ENCODE measurements around the gene TRAPPC4.
"Not testable (repeated sequence)": the region's sequence is repeated elsewhere in the genome, so short reads cannot be mapped to it uniquely, and the experiment has no call there.

Gene TRAPPC4

DNA sequence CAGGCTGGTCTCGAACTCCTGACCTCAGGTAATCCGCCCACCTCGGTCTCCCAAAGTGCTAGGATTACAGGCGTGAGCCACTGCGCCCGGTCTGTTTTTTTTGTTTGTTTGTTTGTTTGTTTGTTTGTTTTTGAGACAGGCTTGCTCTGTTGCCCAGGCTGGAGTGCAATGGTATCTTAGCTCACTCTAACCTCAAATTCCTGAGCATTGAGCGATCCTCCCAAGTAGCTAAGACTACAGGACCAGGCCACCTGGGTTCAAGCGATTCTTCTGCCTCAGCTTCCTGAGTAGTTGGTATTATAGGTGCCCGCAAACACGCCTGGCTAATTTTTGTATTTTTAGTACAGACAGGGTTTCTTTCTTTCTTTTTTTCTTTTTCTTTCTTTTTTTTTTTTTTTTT, 14.9 kb downstream of the TRAPPC4 start:
- not testable (repeated sequence) for H3K27ac ChIP-seq (ENCODE audit: low read length); H3K9me3 ChIP-seq (ENCODE audit: control insufficient read depth, insufficient read depth, low read length); DNase-seq (ENCODE audit: low read depth, low spot score); H3K4me3 ChIP-seq (ENCODE audit: low read length); H3K4me1 ChIP-seq (ENCODE audit: control insufficient read depth, insufficient read depth, low read length); H3K36me3 ChIP-seq (ENCODE audit: control insufficient read depth, insufficient read depth, low read length); H3K27me3 ChIP-seq (ENCODE audit: control insufficient read depth, insufficient read depth, low read length)
- WGBS (ENCODE audit: insufficient coverage, insufficient read length) = no CpG with 5 or more reads among the region's 10 CpGs

DNA sequence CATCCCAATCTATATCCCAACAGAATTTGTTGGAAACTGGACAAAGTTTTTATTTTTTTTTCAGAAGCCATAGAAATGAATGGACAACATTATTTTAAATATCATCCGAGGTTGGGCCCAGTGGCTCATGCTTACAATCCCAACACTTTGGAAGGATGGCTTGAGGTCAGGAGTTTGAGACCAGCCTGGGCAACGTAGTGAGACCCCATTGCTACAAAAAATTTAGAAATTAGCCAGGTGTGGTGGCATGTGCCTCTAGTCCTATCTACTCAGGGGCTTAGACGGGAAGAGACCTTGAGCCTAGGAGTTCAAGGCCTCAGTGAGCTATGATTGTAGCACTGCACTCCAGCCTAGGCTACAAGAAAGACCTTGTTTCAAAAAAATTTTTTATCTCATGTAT, 16.2 kb downstream of the TRAPPC4 start:
- Histone ChIP-seq H3K4me1 (ENCODE audit: control insufficient read depth, insufficient read depth, low read length) (no peaks in the 10 kb centered on the region), H3K27ac (ENCODE audit: low read length) (no peak overlapping the region), H3K4me3 (ENCODE audit: low read length) (no peak overlapping the region), H3K27me3 (ENCODE audit: control insufficient read depth, insufficient read depth, low read length) (no peaks in the 10 kb centered on the region), H3K36me3 (ENCODE audit: control insufficient read depth, insufficient read depth, low read length) (no peaks in the 10 kb centered on the region), H3K9me3 (ENCODE audit: control insufficient read depth, insufficient read depth, low read length) (no peaks in the 10 kb centered on the region)
- no CpG with 5 or more reads among the region's 3 CpGs for WGBS (ENCODE audit: insufficient coverage, insufficient read length)
- DNase-seq (ENCODE audit: low read depth, low spot score) = no peak

DNA sequence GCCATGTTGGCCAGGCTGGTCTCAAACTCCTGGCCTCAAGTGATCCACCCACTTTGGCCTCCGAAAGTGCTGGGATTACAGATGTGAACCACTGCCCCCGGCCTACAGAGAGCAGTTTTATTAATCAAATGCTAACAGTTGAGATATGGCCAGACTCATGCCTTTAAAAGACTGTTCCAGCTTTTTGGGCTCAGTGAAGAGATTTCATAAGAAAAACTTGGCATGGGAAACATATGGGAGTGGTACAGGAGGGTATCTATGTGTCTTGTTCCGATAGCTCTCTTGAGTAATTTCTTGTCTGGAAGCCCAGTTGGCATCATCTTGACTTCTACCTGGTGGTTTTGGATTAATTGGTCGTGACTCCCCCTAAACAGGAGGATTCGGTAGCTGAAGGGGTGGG, 20.3 kb downstream of the TRAPPC4 start:
- Histone ChIP-seq H3K36me3 (ENCODE audit: control insufficient read depth, insufficient read depth, low read length) (no peaks in the 10 kb centered on the region), H3K27me3 (ENCODE audit: control insufficient read depth, insufficient read depth, low read length) (no peaks in the 10 kb centered on the region), H3K4me3 (ENCODE audit: low read length) (no peak overlapping the region), H3K27ac (ENCODE audit: low read length) (no peak overlapping the region), H3K4me1 (ENCODE audit: control insufficient read depth, insufficient read depth, low read length) (no peaks in the 10 kb centered on the region), H3K9me3 (ENCODE audit: control insufficient read depth, insufficient read depth, low read length) (no peaks in the 10 kb centered on the region)
- no CpG with 5 or more reads among the region's 5 CpGs for WGBS (ENCODE audit: insufficient coverage, insufficient read length)
- no peak for DNase-seq (ENCODE audit: low read depth, low spot score)

DNA sequence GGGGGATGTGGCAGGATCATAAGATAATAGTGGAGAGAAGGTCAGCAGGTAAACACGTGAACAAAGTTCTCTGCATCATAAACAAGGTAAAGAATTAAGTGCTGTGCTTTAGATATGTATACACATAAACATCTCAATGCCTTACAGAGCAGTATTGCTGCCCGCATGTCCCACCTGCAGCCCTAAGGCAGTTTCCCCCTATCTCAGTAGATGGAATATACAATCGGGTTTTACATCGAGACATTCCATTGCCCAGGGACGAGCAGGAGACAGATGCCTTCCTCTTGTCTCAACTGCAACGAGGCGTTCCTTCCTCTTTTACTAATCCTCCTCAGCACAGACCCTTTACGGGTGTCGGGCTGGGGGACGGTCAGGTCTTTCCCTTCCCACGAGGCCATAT, 20.9 kb downstream of the TRAPPC4 start:
- not testable (repeated sequence) for H3K27me3 ChIP-seq (ENCODE audit: control insufficient read depth, insufficient read depth, low read length); H3K9me3 ChIP-seq (ENCODE audit: control insufficient read depth, insufficient read depth, low read length); H3K27ac ChIP-seq (ENCODE audit: low read length); H3K4me1 ChIP-seq (ENCODE audit: control insufficient read depth, insufficient read depth, low read length); H3K36me3 ChIP-seq (ENCODE audit: control insufficient read depth, insufficient read depth, low read length); DNase-seq (ENCODE audit: low read depth, low spot score); H3K4me3 ChIP-seq (ENCODE audit: low read length)
- no CpG with 5 or more reads among the region's 11 CpGs for WGBS (ENCODE audit: insufficient coverage, insufficient read length)

DNA sequence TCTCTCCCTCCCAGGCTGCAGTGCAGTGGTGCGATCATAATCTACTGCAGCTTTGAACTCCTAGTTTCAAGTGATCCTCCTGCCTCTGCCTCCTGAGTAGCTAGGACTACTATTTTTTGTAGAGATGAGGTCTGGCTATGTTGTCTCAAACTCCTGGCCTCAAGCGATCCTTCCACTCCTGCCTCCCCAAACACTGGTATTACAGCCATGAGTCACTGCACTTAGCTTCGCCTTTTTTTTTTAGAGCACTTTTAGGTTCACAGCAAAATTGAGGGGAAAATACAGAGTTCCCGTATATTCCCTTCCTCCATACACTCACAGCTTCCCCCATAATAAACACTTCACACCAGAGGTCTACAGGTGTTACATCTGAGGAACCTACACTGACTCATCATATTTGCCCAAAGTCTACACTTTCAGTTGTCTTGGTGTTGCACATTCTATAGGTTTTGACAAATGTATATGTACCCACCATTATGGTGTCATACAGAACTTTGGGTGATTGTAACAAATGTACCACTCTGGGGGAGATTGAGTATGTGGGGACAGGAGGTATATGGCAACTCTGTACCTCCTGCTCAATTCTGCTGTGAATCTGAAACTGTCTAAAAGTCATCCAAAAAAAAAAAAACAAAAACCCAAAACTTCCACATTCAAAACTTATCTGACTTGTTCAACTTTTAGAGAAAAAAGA, 23.4 kb downstream of the TRAPPC4 start:
- no peaks in the 10 kb centered on the region for H3K9me3 ChIP-seq (ENCODE audit: control insufficient read depth, insufficient read depth, low read length)
- no peak overlapping the region for H3K4me3 ChIP-seq (ENCODE audit: low read length)
- H3K4me1 ChIP-seq (ENCODE audit: control insufficient read depth, insufficient read depth, low read length) = no peaks in the 10 kb centered on the region
- H3K27ac ChIP-seq (ENCODE audit: low read length) = no peak overlapping the region
- WGBS (ENCODE audit: insufficient coverage, insufficient read length) = no CpG with 5 or more reads among the region's 4 CpGs
- peaks cover 12% of the 10 kb centered on the region; the same call in 1 of the 2 replicates for H3K36me3 ChIP-seq (ENCODE audit: control insufficient read depth, insufficient read depth, low read length)
- H3K27me3 ChIP-seq (ENCODE audit: control insufficient read depth, insufficient read depth, low read length) = no peaks in the 10 kb centered on the region
- no peak for DNase-seq (ENCODE audit: low read depth, low spot score)

DNA sequence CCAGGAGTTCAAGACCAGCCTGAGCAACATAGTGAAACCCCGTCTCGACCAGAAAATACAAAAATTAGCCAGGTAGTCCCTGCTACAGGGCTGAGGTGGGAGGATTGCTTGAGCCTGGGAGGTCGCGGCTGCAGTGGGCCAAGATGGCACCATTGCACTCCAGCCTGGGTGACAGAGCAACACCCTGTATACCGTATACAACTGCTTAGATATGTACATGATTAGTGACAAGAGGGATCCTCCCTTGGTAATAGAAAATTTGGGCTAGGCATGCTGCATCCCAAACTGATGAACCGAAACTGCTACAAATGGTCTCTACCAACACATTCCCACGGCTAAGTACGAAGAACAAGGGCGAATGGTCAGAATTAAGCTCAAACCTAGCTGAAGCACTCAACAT, 24.4 kb downstream of the TRAPPC4 start:
- Histone ChIP-seq H3K4me3 (ENCODE audit: low read length) (no peak overlapping the region), H3K4me1 (ENCODE audit: control insufficient read depth, insufficient read depth, low read length) (no peaks in the 10 kb centered on the region), H3K27ac (ENCODE audit: low read length) (no peak overlapping the region), H3K27me3 (ENCODE audit: control insufficient read depth, insufficient read depth, low read length) (no peaks in the 10 kb centered on the region), H3K36me3 (ENCODE audit: control insufficient read depth, insufficient read depth, low read length) (peaks cover 20% of the 10 kb centered on the region), H3K9me3 (ENCODE audit: control insufficient read depth, insufficient read depth, low read length) (no peaks in the 10 kb centered on the region)
- DNase-seq (ENCODE audit: low read depth, low spot score) = no peak
- no CpG with 5 or more reads among the region's 9 CpGs for WGBS (ENCODE audit: insufficient coverage, insufficient read length)

DNA sequence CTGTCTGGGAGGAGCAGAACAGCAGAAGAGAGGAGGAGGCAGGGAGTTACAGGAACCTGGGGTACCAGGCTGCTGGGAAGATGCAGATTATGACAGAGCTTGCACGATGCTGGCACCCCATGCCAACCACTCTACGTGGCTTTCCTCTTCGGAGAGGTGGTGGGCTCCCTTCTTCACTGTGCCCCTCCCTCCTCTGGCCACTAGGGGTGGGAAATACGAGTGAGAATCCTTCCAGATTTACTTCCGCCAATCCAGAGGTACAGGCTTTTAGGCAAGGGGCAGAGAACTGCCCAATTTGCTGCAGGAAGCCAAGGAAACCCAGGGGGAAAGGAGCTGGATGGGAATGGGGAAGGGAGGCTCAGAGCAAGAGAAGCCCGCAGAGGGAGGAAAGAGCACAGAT, 26.1 kb downstream of the TRAPPC4 start:
- DNase-seq (ENCODE audit: low read depth, low spot score) = no peak
- no CpG with 5 or more reads among the region's 6 CpGs for WGBS (ENCODE audit: insufficient coverage, insufficient read length)
- H3K36me3 ChIP-seq (ENCODE audit: control insufficient read depth, insufficient read depth, low read length) = peaks cover 37% of the 10 kb centered on the region

DNA sequence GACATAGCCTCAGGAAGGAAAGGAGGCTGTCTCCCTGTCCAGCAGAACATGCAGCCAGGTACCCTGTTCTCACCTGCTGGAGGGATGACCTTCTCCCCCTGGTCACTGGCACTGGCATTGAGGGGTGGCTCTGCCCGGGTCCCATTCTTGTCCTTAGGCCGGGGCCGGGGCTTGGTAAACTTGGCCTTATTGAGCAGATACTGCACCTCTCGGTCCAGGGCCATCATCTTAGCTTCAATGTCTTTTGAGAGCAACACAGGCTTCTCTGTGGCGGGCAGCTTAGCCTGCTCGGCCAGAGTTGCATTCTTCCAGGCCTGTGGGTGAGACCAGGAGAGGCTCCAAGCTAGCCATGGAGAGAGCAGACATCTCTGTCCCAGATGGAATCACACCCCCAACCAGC, 27.9 kb downstream of the TRAPPC4 start:
- H3K36me3 ChIP-seq (ENCODE audit: control insufficient read depth, insufficient read depth, low read length) = peaks cover 45% of the 10 kb centered on the region
- no CpG with 5 or more reads among the region's 6 CpGs for WGBS (ENCODE audit: insufficient coverage, insufficient read length)
- no peaks in the 10 kb centered on the region for H3K27me3 ChIP-seq (ENCODE audit: control insufficient read depth, insufficient read depth, low read length)
- H3K4me3 ChIP-seq (ENCODE audit: low read length) = no peak overlapping the region
- no peak for DNase-seq (ENCODE audit: low read depth, low spot score)
- H3K4me1 ChIP-seq (ENCODE audit: control insufficient read depth, insufficient read depth, low read length) = no peaks in the 10 kb centered on the region
- H3K9me3 ChIP-seq (ENCODE audit: control insufficient read depth, insufficient read depth, low read length) = no peaks in the 10 kb centered on the region
- no peak overlapping the region for H3K27ac ChIP-seq (ENCODE audit: low read length)

More for the DNA sequence above, 26.1 kb downstream of the TRAPPC4 start:
- Histone ChIP-seq H3K27ac (ENCODE audit: low read length) (no peak overlapping the region), H3K4me1 (ENCODE audit: control insufficient read depth, insufficient read depth, low read length) (no peaks in the 10 kb centered on the region), H3K4me3 (ENCODE audit: low read length) (no peak overlapping the region), H3K9me3 (ENCODE audit: control insufficient read depth, insufficient read depth, low read length) (no peaks in the 10 kb centered on the region), H3K27me3 (ENCODE audit: control insufficient read depth, insufficient read depth, low read length) (no peaks in the 10 kb centered on the region)

DNA sequence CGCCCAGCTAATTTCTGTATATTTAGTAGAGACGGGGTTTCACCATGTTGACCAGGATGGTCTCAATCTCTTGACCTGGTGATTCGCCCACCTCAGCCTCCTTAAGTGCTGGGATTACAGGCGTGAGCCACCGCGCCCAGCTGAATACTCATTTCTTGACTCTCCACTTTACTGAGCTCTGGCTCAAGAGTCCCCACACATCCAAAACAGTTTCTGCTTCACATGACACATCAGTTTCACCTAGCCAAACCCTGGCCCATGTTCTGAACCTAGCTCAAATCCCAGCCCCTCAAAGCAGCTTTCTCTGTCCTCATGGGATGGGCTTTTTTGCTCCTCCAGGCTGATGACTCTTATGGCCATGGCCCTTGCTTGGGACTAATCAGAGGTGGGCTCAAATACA, 28.6 kb downstream of the TRAPPC4 start:
- Histone ChIP-seq H3K27ac (ENCODE audit: low read length) (no peak overlapping the region), H3K4me3 (ENCODE audit: low read length) (no peak overlapping the region), H3K9me3 (ENCODE audit: control insufficient read depth, insufficient read depth, low read length) (no peaks in the 10 kb centered on the region), H3K36me3 (ENCODE audit: control insufficient read depth, insufficient read depth, low read length) (peaks cover 53% of the 10 kb centered on the region), H3K27me3 (ENCODE audit: control insufficient read depth, insufficient read depth, low read length) (no peaks in the 10 kb centered on the region), H3K4me1 (ENCODE audit: control insufficient read depth, insufficient read depth, low read length) (no peaks in the 10 kb centered on the region)
- DNase-seq (ENCODE audit: low read depth, low spot score) = no peak
- WGBS (ENCODE audit: insufficient coverage, insufficient read length) = no CpG with 5 or more reads among the region's 6 CpGs

DNA sequence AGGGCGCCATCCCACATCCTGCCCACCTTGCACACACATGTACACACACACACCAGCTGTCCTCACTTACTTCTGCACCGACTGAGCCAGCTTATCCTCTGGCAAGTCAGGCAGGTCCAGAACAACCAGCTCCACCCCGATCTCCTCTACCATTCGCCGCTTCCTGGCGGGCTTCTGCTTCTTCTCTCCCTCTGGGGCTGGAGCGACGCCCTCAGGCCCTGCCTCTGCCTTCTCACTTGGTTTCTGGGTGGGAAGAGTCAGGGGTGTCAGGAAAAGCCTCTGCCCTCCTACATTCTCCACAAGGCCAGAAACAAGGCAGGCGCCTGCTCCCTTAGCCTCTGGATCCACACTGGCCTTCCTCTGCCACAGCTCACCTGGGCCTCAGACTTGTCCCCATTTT, 30.1 kb downstream of the TRAPPC4 start:
- no peak for DNase-seq (ENCODE audit: low read depth, low spot score)
- Histone ChIP-seq H3K36me3 (ENCODE audit: control insufficient read depth, insufficient read depth, low read length) (peaks cover 66% of the 10 kb centered on the region), H3K27ac (ENCODE audit: low read length) (no peak overlapping the region), H3K4me1 (ENCODE audit: control insufficient read depth, insufficient read depth, low read length) (no peaks in the 10 kb centered on the region), H3K4me3 (ENCODE audit: low read length) (no peak overlapping the region), H3K27me3 (ENCODE audit: control insufficient read depth, insufficient read depth, low read length) (no peaks in the 10 kb centered on the region), H3K9me3 (ENCODE audit: control insufficient read depth, insufficient read depth, low read length) (no peaks in the 10 kb centered on the region)
- no CpG with 5 or more reads among the region's 9 CpGs for WGBS (ENCODE audit: insufficient coverage, insufficient read length)

DNA sequence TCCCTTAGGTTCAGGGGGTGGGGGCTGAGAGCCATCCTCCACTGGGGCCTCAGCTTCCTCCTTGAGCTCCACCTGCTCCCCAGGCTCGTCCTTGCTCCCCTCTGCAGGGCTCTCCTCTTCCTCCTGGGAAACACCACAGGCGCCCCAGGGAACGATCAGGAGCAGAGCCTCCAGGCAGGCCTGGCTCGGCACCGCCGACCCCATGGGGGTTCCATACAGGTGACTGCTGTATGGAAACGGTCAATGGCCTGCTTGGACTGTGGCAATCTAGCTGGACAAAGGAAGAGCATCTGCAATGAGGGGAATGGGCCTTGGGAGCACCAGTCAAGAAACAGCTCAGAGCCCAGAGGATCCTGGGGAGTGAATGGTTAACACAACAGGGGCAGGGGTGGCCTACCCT, 30.5 kb downstream of the TRAPPC4 start:
- H3K27ac ChIP-seq (ENCODE audit: low read length) = no peak overlapping the region
- no peak for DNase-seq (ENCODE audit: low read depth, low spot score)
- no peaks in the 10 kb centered on the region for H3K9me3 ChIP-seq (ENCODE audit: control insufficient read depth, insufficient read depth, low read length)
- no CpG with 5 or more reads among the region's 7 CpGs for whole genome bisulfite sequencing (ENCODE audit: insufficient coverage, insufficient read length)
- no peaks in the 10 kb centered on the region for H3K4me1 ChIP-seq (ENCODE audit: control insufficient read depth, insufficient read depth, low read length)
- peaks cover 70% of the 10 kb centered on the region for H3K36me3 ChIP-seq (ENCODE audit: control insufficient read depth, insufficient read depth, low read length)
- H3K4me3 ChIP-seq (ENCODE audit: low read length) = no peak overlapping the region
- no peaks in the 10 kb centered on the region for H3K27me3 ChIP-seq (ENCODE audit: control insufficient read depth, insufficient read depth, low read length)

Measured in iPS DF 6.9 (cell line).